RKO (cell line): ENCODE measurements around the gene CPLX1.
A peak's percentile ranks its signal among the peaks of the same experiment; 100 is the strongest.
"Not testable (repeated sequence)": the region's sequence is repeated elsewhere in the genome, so short reads cannot be mapped to it uniquely, and the experiment has no call there.

Experiments
- DNase-seq: peaks from one replicate; pipeline ENCODE4 v3.0.0-alpha.2; 2016; ENCODE audit warnings: low spot score

The CPLX1 gene

GRCh38 chr4:757111-757510, 68.8 kb downstream of the CPLX1 start:
- no peak for DNase-seq

DNA sequence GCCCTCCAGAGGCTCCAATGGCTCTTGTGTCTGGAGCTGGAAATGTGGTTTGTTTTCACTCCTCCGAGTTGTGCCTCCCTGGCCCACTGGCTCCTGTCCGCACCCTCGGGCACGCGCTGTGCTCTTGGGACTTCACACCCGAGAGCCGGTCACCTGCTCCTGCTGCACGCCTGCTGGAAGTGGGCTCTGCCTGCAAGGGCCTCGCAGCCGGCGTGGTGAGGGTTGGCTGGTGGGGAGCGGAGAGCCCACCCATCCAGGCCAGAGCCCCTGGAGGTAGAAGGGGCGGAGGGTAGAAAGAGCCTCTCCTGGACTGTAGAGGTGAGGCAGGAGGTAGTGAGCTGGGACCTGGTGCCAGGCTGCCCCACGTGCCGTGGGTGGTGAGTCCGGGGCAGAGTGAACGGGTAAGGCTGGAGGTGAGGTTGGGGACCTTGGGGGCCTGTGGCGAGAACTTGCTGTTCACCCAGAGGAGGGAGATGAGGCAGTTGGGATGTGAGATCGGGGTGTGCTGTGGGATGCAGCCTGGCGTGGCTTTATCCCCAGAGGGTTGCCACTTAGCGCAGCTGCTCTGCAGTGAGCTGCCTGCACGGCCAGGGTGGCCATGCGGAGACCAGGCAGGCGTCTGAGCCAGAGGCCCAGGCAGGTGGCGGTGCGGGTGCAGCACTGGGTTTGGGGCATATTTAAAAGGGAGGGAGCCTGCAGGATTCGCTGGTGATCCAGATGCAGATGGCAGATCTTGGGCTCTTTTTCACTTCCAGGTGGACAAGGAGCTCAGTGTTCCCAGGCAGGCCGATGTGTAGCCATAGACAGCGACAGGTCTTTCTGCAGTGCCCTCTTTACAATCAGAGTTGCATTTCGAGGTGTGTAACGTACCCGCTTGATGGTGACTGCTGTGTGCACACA, 71.5 kb downstream of the CPLX1 start:
- no peak for DNase-seq

DNA sequence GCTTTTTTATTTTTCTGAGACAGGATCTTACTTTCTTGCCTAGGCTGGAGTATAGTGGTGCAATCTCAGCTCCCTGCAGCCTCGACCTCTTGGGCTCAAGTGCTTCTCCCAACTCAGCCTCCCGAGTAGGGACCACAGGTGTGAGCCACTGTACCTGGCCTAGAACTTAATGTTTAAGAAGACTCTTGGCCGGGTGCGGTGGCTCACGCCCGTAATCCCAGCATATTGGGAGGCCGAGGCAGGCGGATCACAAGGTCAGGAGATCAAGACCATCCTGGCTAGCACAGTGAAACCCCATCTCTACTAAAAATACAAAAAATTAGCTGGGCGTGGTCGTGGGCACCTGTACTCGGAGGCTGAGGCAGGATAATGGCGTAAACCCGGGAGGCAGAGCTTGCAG, 72.7 kb downstream of the CPLX1 start:
- not testable (repeated sequence) for DNase-seq

- no peak for DNase-seq
Observed at GRCh38 chr4:752196-752861, 73.6 kb downstream of the CPLX1 start.

GRCh38 chr4:751676-752075, 74.3 kb downstream of the CPLX1 start:
- DNase-seq = no peak

- no peak for DNase-seq
Observed at GRCh38 chr4:749698-750666, 75.9 kb downstream of the CPLX1 start.

GRCh38 chr4:748461-748860, 77.5 kb downstream of the CPLX1 start:
- DNase-seq = no peak

- no peak for DNase-seq
Observed at GRCh38 chr4:747546-748170, 78.3 kb downstream of the CPLX1 start.

DNA sequence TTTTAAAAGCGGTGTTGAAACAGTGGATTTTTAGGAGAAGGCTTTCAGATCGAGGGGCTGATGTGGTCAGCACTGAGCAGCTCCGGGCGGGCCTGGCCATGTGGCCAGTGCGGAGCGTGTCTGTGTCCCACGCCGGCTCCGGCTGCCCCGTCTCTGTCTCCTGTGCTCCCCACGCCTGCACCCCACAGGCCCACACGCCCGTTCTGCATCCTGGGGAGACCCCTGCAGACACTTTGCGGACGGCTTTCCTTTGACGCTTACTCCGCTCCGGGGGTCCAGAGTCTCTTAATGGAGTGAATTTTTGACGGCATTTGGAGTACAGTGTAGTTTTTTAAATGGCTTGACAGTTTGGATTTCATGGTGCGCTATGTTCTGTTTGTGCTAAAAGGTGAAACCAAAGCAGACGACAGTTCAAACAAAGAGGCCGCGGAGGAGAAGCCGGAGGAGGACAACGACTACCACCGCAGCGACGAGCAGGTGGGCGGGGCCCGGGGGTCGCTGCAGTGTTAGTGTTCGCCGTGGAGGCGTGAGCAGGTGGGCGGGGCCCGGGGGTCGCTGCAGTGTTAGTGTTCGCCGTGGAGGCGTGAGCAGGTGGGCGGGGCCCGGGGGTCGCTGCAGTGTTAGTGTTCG, 81.6 kb downstream of the CPLX1 start:
- no peak for DNase-seq

DNA sequence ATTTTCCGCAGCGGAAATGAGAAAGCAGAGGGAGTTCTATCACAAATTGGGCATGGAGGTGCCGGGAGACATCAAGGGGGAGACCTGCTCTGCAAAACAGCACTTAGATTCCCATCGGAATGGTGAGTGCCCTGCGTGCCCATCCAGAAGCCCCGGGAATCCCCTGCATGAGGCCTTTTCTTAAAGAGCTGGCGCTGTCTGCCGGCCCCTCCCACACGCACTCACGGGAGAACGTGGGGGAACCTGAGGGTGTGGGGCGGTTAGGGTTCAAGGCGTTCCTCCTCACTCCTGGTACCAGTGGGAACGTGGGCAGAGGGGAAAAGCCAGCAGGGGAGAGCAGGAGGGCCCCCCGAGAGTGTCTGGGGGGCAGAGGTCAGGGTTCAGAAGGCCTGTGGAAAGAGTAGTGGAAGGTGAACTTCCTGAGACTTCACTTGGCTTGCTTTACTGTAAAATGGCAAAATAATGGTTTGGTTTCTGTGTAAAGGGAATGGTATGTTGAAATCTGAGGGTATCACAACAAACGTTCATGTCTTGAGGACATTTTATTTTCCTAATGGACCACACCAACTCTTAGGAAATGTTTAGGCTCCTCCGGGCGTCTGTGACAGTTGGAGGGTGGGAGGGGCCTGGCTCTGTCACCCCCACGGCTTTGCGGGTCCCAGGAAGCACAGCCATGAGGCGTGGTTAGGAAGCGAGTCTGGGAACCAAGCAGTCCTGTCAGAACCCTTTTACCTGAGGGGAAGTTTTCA, 82.3 kb downstream of the CPLX1 start:
- no peak for DNase-seq

DNA sequence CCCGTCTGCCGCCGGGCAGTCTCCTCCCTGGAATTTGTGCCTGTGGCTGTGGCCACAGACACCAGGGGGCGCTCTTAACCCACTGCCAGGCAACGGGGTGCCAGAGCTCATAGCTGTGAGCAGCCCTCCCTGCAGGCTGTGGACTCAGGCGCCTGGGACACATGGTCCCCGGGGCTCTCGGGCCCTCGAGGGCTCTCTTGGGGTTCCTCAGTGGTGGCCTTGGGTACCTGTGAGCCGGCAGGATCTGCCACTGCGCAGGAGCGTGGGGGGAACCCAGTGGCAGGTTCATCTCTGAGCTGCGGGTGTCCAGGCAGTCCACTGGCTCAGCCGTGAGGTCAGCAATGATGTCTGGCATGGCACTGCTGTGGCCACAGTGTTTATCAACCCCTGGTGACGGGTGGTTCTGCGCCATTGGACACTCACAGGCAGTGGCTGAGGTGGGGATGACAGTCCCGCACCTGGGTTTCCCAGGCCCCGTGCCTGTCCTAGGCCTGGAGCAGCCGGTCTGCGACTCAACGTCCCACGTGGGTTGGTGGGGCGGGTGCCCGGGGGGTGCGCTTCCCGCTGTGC, 83.1 kb downstream of the CPLX1 start:
- peak; percentile 65 for DNase-seq

DNA sequence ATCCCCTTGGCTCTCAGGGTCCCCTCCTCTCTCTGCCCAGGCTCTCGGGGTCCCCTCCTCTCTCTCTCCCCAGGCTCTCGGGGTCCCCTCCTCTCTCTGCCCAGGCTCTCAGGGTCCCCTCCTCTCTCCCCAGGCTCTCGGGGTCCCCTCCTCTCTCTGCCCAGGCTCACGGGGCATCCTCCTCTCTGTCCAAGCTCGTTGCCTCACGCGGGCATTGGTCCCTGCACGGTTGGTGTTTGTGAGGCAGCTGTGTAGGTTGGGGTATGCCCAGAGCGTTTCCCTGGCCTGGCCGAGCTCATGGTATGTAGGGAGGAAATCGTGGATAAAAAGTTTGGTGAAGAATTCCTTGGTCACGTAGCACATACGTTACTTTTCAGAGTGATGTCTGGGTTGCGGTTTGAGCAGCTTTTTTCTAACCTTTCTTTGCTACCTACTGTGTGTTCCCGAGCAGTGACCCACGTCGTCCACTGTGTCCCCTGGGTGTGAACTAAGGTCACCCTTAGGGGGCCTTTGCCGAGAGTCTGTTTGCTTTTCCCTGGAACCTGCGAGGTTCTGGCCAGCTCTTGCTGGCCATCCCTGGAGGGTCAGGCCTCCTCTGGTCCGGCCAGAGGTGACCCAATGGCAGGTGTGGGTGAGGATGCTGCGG, 83.7 kb downstream of the CPLX1 start:
- no peak for DNase-seq

GRCh38 chr4:740656-741282, 85.2 kb downstream of the CPLX1 start:
- DNase-seq = no peak

DNA sequence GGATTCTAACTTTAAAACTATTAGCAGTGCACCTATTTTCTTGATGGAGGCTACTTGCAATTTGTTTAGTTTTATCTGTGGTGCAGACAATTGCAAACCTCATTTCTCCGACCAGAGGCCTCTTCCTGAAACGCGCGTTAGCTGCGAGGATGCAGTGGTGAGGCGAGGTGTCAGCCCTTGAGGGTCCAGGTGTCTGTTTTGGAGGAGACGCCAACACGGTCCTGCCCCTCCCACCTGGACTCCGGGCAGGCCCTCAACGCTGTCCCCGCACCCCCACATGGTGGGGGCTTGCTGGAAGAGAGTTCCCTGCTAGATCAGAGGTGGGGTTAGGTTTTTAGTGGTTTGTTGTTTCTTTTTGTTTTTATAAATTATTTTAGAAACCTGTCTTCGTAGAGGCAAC, 85.9 kb downstream of the CPLX1 start:
- no peak for DNase-seq

DNA sequence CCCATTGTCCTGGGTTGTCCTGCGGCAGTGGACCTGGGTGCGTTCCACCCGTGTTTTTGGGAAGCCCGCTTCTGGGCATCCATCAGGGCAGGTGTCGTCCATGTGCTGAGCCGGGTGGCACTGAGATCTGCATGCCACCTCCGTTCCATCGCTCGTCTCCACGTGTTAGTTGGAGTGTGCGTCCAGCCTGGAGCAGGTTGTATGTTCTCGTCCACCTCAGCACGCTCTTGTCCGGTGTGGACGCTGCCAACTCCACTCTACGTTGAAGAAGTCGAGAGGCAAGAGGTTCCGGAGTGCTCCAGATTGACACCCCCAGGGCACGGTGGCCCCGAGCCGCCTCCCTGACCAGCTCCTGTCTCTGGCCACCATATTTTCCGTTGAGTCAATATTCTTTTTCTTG, 86.4 kb downstream of the CPLX1 start:
- DNase-seq = no peak

GRCh38 chr4:738781-739280, 87.1 kb downstream of the CPLX1 start:
- DNase-seq = no peak

DNA sequence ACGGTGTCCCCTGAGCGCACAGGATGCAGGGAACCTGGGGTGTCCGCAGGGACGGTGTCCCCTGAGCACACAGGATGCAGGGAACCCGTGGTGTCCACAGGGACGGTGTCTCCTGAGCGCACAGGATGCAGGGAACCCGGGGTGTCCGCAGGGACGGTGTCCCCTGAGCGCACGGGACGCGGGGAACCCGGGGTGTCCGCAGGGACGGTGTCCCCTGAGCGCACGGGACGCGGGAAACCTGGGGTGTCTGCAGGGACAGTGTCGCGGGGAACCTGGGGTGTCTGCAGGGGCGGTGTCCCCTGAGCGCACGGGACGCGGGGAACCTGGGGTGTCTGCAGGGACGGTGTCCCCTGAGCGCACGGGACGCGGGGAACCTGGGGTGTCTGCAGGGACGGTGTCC, 89.4 kb downstream of the CPLX1 start:
- not testable (repeated sequence) for DNase-seq

DNA sequence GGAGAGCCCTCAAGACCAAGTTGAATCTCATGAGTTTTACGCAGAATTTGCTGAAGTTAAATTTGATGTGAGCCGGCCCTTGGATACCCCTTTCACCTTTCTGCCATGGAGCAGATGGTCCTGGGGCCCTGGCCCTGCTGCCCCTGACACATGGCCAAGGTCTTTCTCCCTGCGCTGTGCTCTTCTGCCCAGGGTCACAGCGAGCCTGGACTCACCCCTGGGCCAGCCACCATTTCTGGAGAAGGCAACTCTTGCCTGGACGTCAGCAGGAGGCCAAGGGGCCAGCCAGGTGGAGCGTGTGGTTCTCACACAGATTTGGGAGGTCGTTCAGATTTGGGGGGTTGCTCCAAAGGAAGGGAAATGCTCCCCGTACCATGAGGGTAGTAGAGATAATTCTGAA, 90.3 kb downstream of the CPLX1 start:
- DNase-seq = no peak
